AG04449 (cell line): Measurements from ENCODE around the gene NDRG2.

ENCODE experiments used
- CTCF ChIA-PET: fragments of 350-600 bp; formaldehyde crosslinking; extraction: SDS; loops from one replicate; lab custom pipeline; 2021; ENCODE audit warnings: antibody characterized with exemption; lab: Yijun Ruan, JAX
- POLR2A ChIA-PET: fragments of 400-600, 350-600 bp; formaldehyde crosslinking; extraction: SDS; loops from one replicate; lab custom pipeline; 2020; ENCODE audit warnings: antibody characterized with exemption, inconsistent platforms; lab: Yijun Ruan, JAX
- DNase-seq: peaks from one replicate; pipeline ENCODE4 v3.0.0-alpha.2; 2010; ENCODE audit warnings: low read depth, low spot score
- H3K4me3 ChIP-seq: 2 replicates; pipeline ENCODE4 v1.5.1; 2011; ENCODE audit warnings: low read depth, mild to moderate bottlenecking, control low read depth, low read length
- TF ChIP-seq, protein P1 (sequence below): IDR thresholded peaks from one replicate; pipeline ENCODE4 v1.5.1; 2011; ENCODE audit warnings: mild to moderate bottlenecking, moderate library complexity, low read length, control low read depth, inconsistent platforms; ENCODE audit not compliant: insufficient read depth; ENCODE audit errors: missing control alignments

Gene NDRG2

DNA sequence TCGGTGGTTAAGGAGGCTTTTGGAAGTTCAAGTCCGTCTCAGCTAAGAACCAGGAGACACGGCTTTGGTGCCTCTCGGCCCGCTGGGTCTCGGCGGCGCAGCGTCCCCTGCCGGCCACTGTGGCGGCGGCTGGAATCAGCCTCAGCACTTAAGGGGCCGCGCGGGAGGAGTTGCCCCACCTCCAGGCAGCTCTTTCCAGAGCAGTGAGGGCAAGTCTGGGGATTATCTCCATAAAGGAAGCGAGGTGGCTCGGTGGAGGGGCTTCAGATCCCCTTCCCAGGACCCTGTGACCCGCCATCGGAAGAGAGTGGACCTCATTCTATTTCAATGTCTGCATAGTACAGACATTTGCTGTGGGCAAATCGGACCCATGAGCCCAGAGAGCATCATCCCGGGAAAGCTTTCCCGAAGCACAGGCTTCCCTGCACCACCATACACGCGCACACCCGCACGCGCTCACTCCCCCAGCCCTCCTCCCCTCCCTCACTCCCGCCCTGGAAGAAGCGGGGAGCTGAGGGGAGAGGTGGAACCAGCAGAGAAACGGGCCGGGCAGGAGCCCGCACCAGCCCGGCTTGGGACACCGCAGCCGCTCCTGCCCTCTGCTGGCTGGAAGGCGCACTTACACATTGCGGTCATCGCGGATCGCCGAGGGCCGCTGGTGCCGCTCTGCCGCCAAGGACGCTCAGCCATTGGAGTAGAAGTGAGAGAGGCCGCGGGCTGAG lies 53.7 kb downstream of the NDRG2 start:
- no peak for DNase-seq
- TF ChIP-seq, protein P1, sequence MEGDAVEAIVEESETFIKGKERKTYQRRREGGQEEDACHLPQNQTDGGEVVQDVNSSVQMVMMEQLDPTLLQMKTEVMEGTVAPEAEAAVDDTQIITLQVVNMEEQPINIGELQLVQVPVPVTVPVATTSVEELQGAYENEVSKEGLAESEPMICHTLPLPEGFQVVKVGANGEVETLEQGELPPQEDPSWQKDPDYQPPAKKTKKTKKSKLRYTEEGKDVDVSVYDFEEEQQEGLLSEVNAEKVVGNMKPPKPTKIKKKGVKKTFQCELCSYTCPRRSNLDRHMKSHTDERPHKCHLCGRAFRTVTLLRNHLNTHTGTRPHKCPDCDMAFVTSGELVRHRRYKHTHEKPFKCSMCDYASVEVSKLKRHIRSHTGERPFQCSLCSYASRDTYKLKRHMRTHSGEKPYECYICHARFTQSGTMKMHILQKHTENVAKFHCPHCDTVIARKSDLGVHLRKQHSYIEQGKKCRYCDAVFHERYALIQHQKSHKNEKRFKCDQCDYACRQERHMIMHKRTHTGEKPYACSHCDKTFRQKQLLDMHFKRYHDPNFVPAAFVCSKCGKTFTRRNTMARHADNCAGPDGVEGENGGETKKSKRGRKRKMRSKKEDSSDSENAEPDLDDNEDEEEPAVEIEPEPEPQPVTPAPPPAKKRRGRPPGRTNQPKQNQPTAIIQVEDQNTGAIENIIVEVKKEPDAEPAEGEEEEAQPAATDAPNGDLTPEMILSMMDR, result peak; percentile 98
- CTCF ChIA-PET, result interaction anchor here (0.5 to 8.0 kb wide), 58 partner anchors 12 to 654 kb away, joined by 3 to 202 read pairs (median 5); partner anchors contain the start of genes ARHGEF40, METTL17, RNASE2 and RNASE4
- POLR2A ChIA-PET, result interaction anchor here (1.0 kb wide), 2 partner anchors 28 to 133 kb away, joined by 3 to 4 read pairs; partner anchors contain the start of gene SLC39A2
- peak overlapping the region; percentile 73 for H3K4me3 ChIP-seq

DNA sequence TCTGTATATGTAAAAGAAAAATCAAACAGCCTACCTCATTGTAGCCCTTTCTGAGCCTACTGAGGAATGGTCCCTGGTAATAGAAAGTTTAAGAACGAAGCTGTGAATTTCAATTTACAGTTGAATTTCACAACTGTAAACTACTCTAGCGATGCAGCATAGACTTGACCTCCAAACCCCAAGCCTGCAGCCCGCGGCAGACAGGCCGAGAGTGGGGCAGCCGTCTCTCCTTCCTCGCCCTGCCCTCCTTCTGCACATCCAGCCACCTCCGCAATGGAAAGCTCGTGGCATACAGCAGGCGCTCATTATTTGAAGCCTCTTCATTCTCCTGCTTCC lies 54.2 kb downstream of the NDRG2 start:
- ChIA-PET CTCF (interaction anchor here (0.5 to 8.0 kb wide), 57 partner anchors 12 to 653 kb away, joined by 3 to 202 read pairs (median 5); partner anchors contain the start of genes ARHGEF40, METTL17, RNASE2 and RNASE4), POLR2A (interaction anchor here (1.0 kb wide), 1 partner anchor 134 kb away, joined by 4 read pairs; no protein-coding TSS in a partner anchor)
- peak overlapping the region; percentile 73 for H3K4me3 ChIP-seq
- TF ChIP-seq, protein P1, result no peak
- DNase-seq, result no peak

DNA sequence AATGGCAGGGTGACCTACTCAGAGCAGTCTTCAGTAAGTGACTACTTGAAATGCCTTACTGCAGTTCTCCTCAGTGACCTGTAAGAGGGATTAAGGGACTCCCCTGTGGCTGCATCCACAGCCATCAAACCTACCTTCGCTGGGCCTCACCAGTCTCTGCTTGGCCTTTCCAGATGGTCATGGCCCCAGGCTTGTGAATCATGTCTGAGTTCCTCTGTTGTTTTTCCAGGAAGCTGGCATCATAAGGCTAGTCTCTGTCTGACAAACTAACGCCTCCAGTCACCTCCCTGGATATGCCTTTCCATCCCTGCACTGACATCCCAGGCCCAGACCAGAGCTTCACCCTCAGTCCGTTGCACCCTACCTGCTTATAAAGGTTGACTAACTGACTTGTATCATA lies 55.5 kb downstream of the NDRG2 start:
- no peak for DNase-seq
- CTCF ChIA-PET, result interaction anchor here (0.9 to 8.0 kb wide), 9 partner anchors 10 to 273 kb away, joined by 3 to 202 read pairs (median 28); partner anchors contain the start of genes METTL17 and RNASE2
- no peak overlapping the region for H3K4me3 ChIP-seq
- POLR2A ChIA-PET, result no interaction called here
- TF ChIP-seq, protein P1, result no peak
